Pons (tissue), 1 donor: ENCODE results near the gene LCN6.
A peak's percentile ranks its signal among the peaks of the same experiment; 100 is the strongest.

Experiments
- DNase-seq: peaks from one replicate; pipeline ENCODE4 v3.0.0-alpha.2; 2016; ENCODE audit warnings: low spot score

LCN6 gene

DNA sequence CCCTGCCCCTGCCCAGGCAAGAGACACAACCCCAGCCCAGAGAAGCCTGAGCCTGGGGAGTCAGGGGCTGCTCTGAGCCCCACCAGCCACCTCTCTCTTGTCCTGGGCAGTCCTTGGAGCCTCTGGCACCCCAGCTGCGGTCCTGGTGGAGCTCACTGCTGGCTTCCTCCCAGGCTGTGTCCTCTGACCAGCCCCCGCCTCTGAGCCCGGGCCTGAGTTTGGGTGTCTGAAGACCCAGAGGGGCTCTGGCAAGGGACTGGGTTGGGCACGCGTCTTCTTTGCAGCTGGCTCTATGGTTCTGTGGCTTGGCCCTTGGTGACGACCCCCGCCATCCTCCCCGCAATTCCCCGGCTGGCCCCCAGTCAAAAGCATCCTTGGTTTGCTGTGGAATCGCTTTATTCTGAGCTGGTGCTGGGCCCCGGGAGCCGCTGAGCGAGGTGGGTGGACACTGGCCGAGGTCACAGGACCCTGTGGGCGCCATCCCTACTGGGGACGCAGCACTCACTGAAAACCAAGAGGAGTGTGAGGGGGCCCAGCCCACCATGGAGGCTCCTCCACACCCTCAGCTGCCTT lies 4.6 kb downstream of the LCN6 start:
- DNase-seq = no peak

GRCh38 chr9:136742591-136743391 lies 5.5 kb downstream of the LCN6 start, which contains the start of gene LCN10:
TSS of gene LCN10 (minus strand) at chr9:136742940. CDS start at chr9:136742903, 37 bp downstream.
- DNase-seq = no peak

DNA sequence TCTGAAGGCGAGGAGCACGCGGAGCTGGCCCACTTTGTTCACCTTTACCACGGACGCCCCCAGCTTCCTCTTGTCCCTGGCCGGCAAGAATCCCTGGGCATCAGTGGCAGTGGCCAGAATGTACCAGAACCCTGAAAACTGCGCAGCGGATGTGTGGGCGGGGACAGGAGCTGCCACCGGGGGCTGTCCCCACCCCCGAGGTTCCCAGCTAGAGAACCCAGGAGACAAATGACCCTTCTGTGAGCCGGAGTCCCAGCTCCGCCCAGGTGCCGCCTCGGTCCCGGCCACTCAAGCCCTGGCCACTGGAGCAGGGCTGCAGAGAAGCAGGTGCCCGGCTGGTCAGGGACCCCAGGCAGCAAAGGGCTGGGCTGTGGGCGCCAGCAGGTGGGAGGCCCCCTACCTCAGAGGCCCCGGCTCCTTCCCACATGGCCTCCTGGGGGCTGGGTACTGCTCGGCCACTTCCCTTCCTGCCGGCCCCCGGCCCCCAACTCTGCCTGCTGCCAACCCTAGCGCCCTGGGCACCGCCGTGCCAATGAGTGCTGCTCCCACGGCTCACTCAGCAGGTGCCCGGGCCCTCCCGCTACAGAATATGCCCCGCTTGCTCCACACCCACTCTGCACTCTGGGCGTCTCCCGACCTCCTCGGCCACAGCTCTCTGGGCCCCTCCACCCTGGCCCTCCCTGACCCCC lies 6.3 kb downstream of the LCN6 start:
- DNase-seq = no peak

- no peak for DNase-seq
Observed at GRCh38 chr9:136740971-136741882, 7.1 kb downstream of the LCN6 start.

- DNase-seq = no peak
Observed at GRCh38 chr9:136740491-136740890, 7.8 kb downstream of the LCN6 start.

GRCh38 chr9:136740069-136740468 lies 8.3 kb downstream of the LCN6 start:
- no peak for DNase-seq

DNA sequence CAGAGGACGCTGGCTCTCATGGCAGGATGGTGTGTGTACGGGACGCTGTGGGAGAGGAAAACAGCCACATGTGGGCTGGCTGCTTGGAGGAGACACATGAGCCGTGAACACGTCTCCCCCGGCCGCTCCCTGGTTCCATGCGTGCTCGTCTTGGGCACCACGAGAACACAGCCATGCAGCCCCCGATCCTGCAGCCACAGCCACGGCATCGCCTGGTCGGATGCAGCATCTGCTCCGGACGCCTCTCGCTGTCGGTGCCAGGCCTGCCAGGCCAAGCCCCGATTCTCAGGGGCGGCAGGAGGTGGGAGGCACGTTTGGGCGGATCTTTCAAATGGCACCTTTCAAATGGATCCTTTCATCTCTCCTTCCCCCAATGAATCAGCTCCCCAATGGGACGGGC lies 8.8 kb downstream of the LCN6 start:
- DNase-seq = no peak

- DNase-seq = no peak
Observed at GRCh38 chr9:136738960-136739359, 9.4 kb downstream of the LCN6 start.

DNA sequence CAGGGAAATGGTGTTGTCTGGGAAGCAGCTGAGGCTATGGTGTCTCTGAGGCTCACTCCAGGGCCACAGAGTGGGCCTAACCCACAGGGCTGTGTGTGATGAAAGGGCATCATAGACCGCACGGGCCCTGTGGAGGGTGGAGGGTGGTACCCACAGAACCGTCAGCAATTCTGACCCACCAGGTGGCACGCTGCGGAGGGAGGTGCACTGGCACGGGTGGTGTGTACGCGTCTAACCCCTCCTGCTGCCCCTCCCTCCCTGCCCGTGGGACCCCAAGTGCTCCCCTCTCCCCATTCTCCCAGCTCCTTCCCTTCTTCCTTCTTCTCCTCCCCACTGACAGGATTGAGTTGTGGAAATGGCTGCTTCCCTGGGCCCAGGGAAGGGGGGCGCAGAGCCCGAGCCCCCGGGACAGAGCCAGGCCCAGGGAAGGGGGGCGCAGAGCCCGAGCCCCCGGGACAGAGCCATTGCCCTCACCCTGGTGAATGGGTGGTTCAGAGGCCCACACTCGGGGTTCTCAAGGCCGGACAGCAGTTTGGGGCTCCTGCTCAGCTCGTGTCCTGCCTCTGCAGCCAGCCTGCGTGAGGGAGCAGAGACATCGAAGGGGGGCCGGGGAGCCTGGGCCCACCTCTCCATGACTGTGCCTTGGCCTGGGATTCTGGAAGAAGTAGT lies 12.4 kb downstream of the LCN6 start:
- DNase-seq = no peak

GRCh38 chr9:136734837-136735496 lies 13.4 kb downstream of the LCN6 start:
- DNase-seq = no peak

DNA sequence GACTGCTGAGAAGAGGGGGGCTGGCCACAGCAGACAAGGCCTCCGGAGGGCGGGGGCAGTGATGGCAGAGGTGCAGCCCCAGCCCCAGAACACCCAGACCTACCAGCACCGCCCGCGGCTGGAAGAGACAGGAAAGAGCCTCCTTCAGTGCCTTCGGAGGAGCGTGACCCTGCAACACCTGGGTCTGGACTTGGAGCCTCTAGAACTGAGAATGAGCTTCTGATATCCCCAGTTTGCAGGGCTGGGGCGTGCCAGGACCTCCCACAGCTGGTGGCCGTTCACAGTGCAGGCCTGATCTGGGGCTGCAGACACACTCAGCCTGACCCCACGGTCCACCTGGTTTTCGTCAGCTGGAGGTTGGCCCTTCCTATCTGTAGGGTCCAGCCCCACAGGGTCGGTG lies 14.7 kb downstream of the LCN6 start:
- DNase-seq = no peak

DNA sequence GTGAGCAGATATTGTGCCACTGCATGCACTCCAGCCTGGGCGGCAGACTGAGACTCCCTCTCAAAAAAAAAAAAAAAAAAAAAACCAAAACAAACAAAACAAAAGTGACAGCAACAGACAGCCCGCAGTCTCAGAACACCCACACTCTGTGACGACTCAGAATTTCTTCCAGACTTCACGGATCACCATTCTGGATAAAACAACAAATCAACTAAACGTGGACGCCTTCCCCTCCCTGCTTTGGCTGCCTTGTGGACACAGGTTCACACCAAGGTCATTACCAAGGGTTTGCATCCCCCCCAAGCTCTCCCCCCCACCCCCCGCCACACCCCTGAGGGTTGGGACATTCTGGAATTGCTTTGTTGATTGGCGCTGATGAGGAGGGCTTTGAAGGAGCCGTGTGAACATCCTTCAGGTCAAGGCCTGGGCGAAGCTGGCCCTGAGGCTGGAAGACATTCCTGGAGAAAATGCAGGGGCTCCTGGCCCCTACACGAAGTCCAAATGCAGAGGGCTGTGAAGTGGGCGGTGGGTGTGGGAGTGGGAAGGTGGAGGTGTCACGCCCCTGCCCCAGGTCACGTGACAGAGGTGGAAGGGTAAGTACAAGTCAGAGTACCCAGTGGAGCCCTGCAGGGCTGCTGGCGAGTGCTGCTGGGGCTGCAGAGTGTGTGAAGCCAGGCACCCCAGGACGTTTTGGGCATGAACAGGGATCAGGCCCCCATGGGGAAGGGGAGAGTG lies 15.7 kb downstream of the LCN6 start:
- DNase-seq = no peak

DNA sequence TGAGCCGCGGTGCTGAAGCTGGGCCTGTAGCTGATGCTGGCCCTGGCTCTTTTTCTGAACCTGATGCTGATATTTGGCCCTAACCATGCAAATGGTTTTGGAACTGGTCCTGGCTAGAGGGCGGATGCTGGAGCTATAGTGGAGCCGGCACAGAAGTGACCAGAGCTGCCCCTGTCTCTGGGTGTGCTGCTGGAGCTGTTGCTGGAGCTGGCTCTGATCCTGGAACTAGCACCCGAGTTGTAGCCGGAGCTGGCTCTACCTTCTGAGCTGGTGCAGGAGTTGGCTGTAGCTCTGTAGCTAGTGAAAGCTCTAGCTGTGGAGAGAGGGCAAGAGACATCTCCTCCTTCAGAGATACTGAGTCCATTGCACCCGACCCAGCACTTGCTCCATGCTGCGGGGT lies 18.4 kb downstream of the LCN6 start:
- no peak for DNase-seq

- no peak for DNase-seq
Observed at GRCh38 chr9:136729144-136729543, 19.2 kb downstream of the LCN6 start.

DNA sequence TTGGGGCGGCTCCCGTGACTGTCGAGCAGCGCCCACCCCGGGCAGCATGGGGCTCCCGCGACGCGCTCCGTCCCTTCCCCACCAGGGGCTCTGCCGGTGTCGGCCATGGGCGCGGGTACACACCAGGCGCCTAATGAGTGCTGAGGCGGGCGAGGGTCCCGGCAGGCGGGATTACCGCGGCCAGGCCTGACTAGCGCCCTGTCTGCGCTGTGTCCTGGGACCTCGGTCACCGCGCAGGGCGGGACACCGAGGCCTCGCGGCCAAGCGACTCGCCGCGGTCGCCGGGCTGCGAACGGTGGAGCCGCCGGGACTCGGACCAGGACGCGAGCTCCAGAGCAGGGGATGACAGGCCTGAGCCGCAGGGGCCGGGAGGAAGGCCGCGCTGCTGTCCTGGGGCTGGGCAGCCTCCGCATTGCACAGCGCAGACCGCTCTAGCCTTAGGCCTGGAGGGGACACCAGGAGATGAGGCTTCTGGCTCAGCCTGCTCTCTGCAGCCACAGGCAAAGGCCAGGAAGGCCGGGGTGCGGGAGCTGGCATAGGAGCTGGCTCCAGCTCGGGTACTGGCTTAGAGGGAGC lies 19.7 kb downstream of the LCN6 start:
- DNase-seq = no peak

DNA sequence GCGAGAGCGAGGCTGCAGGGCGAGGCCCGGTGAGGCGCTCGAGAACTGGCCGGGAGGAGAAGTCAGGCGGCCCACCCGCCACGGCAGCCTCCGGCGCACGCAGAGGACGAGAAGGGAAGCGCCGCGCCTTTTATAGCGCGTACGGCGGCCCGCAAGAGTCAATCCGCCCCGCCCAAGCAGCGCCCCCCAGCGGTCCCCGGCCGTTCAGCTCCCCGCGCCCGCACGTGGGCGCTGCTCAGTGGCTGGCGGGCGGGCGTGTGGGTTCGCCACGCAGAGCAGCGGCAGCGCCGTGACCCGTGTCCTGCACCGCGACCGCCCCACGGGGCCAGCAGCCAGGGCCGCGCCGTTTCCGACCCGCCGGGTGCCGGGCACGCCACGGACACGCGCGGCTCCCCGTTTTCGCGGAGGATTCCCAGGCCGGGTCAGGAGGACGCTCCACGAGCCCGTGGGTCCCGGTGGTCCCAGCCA lies 20.2 kb downstream of the LCN6 start:
- peak; percentile 64 for DNase-seq

DNA sequence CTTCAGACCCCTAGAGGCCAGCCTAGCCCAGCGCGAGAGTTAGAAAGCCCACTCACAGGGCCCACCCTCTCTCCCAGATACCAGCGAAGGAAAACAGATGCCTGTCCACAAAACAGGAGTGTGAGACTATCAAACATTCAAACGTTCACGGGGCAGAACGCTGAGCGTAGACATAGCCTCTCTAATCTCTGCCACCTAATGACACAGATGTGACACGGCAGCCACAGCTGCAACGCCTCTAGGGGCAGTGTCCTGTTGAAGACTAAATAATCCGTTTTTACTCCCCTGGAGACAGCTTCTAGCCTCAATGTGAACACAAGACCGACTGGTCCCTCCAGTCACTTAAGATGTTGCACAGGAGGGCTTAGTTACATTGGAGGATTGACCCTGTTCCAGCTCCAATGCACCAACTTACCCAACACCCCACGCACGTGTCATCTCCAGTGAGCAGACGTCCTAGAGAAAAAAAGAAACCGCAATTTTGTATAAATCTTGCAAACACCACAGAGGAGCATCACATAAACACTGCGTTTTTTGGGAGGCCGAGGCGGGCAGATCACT lies 21.6 kb downstream of the LCN6 start:
- no peak for DNase-seq

GRCh38 chr9:136726118-136726517 lies 22.2 kb downstream of the LCN6 start:
- no peak for DNase-seq

DNA sequence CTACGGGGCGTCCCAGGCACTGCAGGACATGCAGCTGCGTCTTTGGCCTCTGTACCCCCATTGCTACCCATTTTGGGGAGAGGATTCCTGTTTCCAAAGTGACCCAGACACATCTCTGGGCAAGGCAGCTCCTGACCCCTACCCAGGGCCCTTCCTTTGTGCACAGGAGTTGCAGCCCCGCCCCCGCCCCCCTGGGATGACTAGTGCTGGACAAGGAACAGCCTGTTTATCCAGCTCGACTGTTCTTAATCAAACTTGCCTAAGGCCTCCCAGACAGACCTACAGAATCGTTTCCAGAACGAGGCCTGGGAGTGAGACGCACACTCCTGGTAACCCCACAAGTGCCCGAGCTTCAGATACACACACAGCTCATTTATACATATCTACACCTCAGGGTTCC lies 22.7 kb downstream of the LCN6 start:
- DNase-seq = no peak
